Stimulated activated CD4-positive, alpha-beta T cell treated with anti-CD3 and anti-CD28 coated beads, Interleukin-1b, Interleukin-23, amount 100 ng/mL, for 4 hours (primary cell): ENCODE results near the gene ZFP92.
"Not testable (repeated sequence)": the region's sequence is repeated elsewhere in the genome, so short reads cannot be mapped to it uniquely, and the experiment has no call there.

ENCODE experiments used
- DNase-seq, 2 donors: peaks; one replicate each; pipeline ENCODE4 v3.0.0-alpha.2; 2020; ENCODE audit warnings: low read depth in 2 of 2

Gene ZFP92

DNA sequence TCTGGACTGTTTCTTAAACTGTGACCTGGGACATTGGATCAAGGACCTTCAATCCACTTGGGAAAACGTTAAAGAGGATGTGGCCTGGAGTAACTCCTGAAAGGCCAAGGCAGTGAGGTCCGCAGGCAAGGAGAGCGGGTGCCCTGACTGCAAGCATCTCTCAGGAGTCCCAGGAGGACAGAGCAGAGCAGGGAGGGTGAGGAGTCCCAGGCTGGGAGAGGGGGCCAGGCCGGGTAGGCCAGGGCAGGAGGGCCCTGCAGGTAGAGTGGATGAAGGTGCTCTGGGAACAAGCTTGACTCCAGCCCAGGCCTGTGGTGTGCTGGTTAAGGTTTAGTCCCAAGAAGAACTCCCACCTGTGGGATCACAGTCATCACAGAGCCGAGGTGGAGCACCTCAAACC, 23.9 kb upstream of the ZFP92 start:
- DNase-seq = no peak

DNA sequence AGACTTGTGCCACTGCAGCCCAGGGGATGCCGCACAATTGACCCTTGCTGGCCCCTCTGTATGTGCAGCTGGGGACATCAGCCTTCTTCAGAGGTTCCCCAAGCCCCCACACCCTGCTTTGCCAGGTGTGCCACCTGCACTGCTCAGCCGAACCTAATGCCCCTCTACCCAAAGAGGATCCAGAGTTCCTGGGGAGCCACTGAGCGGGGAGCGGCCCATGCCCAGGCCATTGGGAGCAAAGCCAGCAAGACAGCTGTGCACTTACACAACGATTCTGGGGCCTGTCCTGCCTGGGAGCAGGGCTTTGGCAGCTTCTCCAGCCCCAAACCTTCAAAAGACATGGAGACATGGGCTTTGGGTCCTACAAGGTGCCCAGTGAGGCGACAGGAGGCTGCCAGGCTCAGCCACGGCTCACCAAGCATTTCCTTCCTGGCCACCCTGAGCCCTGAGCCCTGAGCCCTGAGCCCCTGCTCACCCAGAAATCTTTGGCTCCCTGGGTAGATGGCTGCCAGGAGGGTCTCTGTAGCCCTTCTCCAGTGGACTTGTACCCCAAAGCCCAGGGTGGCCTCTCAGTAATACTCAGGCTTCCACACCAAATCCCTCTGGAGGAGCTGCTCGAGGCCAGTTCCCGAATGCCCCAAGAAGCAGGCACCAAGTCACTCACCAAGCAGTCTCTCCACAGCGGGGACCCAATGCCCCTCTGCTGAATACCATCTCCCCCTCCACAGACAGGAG, 23.1 kb upstream of the ZFP92 start:
- no peak for DNase-seq

DNA sequence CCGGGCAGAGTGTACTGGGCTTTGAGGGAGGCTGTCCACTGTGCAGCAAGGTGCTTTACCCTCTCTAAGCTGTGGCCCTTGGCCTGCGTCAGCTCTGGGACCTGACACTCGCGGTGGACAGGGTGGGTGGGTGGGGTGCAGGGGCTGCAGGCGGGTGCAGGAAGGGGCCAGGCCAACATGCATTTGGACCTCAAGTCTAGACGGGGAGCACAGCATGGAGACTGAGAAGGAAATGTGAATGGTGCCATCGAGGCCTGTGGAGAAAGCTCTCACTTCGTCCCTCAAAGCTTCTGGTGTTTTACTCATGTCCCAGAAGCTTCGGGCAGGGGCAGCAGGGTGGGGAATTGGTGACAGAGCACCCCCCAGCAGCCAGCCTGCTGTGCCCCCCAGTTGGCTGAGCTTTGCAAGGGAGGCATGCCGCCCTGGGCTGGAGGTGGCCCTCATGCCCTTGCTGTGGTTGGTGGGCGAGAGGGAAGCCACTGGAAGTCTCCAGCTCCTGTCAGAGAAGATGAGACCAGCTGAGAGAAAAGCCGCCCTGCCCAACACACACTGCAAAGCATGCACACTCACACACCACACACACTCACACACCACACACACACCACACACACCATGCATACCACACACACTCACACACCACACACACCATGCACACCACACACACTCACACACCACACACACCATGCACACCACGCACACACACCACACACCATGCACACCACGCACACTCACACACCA, 22.4 kb upstream of the ZFP92 start:
- no peak for DNase-seq

DNA sequence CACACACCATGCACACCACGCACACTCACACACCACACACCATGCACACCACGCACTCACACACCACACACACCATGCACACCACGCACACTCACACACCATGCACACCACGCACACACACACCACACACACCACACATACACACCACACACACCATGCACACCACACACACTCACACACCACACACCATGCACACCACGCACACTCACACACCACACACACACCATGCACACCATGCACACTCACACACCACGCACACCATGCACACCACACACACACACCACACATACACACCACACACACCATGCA, 21.9 kb upstream of the ZFP92 start:
- not testable (repeated sequence) for DNase-seq

DNA sequence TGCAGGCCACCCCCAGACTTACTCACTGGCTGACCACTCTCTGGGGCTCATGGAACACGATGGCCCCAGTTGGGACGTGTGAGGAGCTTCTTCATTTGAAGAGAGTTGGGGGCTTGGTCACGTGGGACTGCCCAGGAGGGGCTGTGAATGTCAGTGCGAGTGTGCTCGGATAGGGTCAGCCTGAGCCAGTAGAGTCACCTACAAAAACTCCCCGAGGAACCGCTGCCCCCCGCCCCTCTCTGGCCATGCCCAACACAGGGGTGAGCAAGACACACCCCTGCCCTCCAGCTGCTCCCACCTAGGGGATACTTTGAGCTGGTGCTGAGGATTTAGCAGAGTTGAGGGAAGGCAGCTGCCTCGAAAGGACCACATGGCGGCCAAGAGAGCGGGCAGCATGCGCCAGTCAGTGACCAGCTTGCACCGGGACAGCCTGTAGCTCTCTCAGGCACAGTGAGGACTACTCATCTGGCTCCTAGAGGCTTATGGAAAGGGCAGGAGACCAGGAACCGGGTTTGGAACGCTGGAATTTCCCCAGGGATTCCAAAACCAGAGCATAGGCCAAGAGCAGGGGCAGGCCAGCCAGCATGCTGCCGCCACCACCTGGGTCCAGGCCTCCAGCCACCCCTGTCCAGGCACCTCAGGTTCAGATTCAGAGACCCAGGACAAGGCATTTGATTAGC, 18.5 kb upstream of the ZFP92 start:
- no peak for DNase-seq

DNA sequence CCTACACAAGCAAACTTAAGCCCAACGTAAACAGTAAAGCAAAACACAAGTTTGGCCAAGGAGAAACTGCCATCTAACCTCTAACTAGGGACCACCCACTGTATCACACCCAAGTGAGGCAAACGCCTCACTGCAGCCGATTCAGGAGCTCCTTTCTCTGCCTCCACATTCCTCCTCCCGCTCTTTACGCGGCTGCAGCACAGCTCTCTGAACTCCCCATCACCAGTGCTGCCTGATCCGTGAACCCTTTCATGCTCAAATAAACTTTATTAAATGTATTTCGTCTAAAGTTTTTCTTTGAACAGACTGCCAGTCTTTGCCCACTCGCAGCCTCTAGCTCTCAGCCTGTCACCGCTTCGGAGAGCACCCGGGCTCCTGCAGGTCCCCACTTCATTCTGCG, 16.7 kb upstream of the ZFP92 start:
- no peak for DNase-seq

DNA sequence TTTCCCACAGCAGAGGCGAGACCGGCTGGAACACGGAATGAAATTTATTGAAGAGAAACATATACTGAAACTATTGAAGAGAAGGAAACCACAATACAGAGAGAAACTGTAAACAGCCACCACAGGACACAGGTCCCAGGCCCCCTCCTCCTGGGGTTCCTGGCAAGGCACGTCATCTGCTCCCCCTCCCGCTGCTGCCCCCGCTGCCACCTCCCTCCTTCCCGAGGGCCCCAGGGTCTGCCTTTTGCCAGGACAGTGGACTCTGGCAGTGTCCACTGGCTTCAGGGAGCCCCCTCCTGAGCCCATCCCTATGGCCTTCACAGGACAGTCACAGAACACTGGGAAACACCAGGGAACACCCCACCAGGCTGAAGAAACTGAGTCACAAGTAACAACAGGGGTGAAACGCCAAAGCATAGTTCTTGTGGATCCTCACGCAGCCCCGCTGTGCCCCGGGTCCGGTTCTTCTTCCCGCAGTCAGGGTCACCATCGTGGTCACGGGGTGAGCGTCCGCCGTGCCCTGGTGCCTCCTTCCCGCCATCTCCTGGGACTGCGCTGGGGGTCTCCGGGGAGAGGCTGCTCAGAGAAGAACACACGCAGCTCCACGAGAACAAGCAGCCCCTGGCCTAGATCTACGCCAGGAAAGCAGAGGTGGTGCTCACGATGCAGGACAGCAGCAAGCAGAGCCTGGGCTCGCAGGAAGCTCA, 15.5 kb upstream of the ZFP92 start:
- no peak for DNase-seq

DNA sequence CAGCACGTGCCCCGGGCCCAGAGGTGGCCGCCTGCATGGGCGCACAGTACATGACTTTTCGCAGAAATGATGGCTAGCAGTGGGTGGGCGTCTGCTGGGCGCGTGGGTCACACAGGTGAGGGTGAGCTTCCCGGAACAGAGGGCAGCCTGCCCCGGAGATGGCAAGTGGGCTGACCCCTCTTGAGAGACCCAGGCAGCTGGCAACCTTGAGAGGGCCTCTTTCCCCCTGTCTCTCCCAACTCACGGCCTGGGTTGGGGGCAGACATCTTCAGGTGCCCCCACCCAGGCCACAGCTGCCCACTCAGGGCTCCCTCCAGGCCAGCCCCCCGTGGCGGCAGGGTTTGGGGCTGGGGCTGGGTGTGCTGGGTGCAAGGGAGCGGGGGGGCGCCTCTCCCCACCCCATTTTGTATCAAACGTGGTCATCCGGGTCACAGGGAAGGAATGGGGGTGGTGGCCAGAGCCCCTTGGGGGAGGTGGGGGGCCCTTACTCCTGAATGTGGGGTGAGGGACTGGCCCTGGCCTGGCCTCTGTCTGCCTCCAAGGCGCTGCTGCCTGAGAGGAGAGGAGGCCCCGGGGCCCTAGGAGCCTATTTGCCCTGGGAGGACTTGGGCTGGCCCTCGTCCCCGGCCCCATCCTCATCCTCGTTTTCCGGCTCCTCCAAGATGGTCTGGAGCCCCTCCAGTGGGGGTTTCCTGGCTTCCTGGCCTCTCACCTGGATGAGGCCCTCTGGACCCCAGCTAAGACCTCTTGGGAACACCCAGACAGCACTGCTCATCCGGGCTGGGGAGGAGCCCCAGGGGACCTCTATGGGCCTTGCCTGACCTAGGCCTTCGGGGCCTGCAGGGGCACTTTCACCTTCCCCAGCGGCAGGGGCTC, 14.7 kb upstream of the ZFP92 start:
- no peak for DNase-seq

DNA sequence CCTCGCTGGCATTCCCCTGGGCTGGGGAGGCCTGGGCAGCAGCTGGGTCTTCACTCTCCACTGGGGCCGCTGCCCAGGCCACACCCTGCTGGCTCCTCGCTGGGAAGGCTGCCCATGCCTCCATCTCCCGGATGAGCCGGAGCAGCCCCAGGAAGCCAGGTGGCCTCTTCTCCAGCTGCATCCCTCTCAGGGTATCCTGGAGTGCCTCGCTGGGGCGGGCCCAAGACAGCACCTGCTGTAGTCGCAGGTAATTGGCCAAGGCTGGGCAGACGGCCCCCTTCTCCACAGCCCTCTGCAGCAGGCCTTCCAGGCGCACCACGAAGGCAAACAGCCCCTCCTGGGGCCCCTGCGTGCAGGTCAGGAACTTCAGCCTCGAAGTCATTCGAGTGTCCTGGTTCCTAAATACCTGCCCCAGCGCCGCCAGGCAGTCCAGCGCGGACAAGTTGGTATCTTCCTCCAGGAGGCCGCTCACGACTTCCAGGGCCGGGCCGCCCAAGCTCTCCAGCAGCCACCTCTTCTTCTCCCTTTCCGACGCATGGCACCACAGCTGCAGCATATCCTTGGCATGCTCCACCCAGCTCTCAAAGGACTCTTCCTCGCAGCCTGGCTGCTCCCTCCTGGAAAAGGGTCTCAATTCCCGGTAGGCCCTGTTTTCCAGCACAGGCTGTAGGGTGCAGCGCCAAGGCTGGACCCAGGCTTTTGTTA, 13.9 kb upstream of the ZFP92 start:
- no peak for DNase-seq

DNA sequence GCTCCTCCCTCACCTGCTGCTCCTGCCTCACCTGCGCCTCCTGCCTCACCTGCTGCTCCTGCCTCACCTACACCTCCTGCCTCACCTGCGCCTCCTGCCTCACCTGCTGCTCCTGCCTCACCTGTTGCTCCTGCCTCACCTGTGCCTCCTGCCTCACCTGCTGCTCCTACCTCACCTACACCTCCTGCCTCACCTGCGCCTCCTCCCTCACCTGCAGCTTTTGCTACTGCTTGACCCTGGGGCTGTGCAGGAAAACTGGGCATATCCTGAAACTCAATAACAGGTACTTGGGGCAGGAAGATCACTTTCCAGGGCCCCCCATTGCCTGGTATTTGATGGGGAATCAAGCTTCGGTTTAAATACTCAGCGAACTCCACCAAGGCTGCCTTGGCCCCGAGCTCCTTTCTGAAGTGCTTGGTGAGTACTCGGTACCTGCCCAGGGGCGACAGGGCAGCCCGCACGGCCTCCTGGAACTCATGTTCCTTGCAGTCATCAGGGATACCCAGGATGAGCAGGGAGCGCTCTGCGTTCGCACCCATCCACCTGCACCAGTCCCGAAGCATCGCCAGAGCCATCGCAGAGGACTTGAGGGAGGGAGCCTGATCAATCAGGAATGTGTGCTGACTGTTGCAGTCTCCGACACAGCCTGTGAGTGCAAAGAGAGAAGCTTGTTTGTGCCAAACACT, 12.9 kb upstream of the ZFP92 start:
- DNase-seq = no peak

DNA sequence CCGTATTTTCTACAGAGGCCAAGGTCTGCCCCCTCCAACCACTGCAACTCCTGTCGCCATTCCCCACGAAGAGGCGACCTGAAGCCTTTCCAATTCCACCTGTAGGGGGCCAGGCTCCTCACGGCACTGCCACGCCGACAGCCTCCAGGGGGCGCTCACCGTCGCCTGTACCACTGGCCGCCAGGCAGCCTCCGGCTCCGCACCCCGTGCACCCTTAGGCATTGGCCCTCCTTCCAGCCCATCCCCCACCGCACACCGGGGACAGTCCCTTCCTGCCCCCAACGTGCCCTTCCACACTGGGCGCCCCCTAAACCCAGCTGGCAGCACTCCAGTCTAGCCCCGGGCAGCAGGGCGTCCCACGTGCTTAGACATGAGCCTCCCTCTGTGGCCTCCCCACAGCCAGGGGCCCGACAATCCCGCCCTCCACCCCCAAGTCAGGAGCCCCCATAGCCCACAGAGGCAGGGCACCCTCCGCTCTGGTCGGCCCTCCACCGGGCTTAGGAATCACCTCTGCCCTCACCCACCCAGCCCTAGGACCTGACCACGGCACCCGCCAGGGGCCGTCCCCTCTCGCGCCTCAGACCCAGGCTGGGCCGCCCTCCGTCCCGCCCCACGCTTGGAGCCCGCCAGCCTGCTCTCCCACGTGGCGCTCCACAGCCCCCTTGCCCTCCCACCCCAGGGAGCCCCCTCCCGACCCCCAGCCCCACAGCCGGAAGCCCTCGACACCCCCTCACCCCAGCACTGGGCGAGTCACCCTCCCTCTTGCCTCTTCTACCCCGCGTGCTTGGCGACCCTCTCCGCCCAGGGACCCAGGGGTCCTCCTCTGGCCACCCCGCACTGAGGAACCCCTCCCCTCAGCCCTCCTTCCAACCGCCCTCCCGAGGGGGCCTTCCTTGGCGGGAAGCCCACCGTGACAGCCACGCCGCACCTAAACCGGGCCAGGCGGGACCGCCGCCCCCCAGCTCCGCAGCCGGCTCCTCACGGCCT, 10.8 kb upstream of the ZFP92 start:
- DNase-seq = peak; percentile 34 to 43

DNA sequence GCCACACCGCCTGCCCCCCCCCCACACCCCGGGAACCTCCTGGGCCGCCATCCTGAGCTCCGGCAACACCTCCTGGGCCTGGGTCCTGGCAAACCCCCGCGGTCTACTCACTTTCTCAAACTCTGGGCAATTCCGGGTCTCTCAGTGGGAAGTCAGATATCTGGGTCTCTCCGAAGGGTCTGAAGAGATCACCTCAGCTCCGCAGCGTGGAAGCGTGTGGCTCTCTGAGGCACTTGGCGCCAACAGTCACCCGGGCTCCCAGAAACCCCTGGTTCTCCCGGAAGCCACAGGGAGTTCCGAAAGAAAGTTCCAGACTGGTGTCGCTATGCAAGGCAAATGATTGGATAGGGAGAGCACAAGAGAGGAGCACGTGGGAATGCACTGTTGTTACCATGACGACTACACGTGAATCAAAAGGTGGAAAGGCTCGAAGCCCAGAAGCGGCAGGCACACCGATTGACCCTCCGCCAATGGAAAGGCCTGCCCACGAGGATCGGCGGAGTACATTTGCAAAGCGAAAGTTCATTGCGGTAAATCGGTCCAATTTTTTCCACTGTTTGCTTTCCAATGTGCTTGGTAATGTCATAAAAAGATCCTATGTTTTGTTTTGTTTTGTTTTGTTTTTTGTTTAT, 10.0 kb upstream of the ZFP92 start, which contains the start of gene PNMA6E:
TSS of gene PNMA6E (minus strand) at position 218 of the 632 bp plus-strand sequence. CDS start 2,501 bp downstream, outside the sequence.
- no peak for DNase-seq

DNA sequence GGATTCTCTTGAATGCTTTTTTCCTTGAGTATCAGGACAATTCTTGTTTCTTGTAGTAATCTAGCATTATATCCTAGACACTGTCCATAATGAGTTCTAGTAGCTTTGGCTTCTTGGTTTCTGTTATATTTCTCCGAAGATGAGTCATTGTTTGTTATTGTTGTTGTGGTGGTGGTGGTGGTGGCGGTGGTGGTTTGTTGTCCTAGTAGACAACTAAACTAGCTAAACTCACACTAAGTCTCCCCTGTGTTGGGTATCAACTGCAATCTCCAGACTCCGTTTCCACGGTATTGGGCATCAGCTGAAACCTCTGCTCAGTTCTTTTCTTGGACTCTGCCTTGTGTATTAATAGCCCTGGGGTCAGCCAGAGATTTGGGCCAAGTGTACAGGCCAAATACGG, 6.9 kb upstream of the ZFP92 start:
- not testable (repeated sequence) for DNase-seq

DNA sequence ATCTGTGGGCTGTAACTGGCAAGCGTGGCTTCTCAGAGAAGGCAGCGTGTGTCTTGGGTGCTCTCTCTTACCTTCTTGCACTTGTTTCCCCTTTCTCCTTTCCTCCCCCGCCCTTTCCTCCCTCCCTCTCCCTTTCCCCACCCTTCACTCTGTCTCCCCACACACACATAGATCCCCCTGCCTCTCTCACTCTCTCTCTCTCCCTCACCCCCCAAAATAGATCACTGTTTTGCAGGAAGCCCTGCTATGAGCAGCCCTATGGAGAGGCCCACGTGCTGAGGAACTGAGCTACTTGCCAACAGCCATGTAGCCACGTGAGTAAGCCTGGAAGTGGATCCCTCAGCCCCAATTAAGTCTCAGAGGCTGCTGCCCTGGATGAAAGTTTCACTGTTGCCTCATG, 5.8 kb upstream of the ZFP92 start:
- no peak for DNase-seq

DNA sequence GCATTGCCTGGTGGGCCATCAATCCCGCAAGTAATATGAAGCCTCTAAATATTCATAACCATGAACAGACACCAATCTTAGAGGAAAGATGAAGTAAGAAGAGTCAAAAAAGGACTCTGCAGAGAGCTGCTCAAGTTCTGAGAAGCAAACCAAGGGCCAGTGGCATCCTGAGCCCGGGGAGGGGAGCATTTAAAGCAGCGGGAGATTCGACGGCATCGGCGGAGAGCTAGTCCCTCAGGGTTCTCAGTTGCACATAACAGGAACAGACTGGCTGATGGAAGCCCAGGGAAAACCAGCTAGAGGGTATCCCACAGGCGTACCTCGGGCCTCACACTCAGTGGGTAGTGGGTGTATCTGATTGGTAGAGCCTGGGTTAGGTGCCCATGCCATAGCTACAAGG, 5.3 kb upstream of the ZFP92 start:
- DNase-seq = no peak

DNA sequence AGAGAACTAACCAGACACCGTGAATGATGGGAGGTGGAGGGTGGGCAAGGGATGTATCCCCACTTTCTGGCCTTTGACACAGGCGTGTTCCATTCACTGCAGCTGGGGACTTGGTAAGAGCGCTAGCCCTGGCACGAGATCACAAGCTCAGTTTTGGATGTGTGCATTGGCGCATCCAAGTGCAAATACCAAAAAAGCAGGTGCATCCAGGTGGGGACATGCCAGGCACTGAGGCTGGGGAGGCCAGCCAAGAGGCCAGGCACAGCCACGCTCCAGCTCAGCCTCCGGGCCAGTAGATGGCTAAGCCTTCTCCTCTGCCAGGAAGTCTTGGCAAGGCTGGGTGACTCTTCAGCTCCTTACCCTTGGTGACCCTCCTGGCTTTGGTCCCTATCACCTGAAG, 4.4 kb upstream of the ZFP92 start:
- no peak for DNase-seq

DNA sequence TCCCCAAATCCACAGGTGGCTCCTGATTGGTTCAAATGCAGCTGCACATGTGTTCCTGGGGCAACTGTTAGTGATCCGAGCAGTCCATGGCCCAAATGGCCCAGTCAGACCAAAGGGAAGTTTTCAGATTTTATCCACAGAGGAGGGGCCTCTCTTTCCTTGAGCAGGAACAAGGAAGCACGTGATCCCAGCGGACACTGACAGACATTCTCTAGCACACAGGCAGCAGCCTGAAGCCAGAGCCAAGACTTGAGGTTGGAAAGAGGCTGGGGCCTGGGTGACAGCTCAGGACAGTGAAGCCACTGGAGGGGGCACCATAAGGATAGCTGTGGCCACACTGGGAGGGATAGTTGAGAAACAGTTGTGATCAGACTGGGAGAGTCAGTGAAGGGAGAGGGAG, 3.5 kb upstream of the ZFP92 start:
- no peak for DNase-seq

DNA sequence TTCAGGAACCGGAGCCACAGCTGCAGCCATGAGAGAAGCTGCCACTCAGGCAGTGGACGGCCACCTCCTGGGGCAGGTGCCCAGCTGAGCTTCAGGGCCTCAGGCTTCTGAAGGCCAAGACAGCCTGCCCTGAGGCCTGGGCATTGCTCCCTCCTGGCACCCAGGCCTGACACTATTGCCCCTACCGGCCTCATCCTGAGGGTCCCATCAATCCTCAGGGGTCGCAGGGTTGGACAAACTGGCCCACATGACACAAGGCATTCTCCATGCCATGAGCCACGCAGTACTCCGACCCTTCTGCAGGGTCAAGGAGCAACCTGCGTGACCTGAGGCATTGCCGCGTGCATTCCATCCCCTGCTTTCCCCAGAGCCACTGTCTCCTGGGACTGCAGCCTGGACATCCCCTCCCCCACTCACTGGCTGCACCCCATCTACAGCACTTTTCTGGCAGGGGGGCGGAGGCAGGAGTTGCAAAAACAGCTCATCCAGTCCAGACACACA, 3.0 kb upstream of the ZFP92 start:
- no peak for DNase-seq
